Measurements from ENCODE around the gene ASCL1.

ASCL1 gene

GRCh38 chr12:102990419-102990818 is 32.9 kb downstream of the ASCL1 start:
- no peak for DNase-seq

GRCh38 chr12:102992297-102992696 is 34.8 kb downstream of the ASCL1 start:
- no peak for DNase-seq

GRCh38 chr12:102992720-102993119 is 35.2 kb downstream of the ASCL1 start:
- no peak for DNase-seq

- DNase-seq: no peak
Measured at GRCh38 chr12:102993537-102993936, 36.1 kb downstream of the ASCL1 start.

- DNase-seq: no peak
Measured at GRCh38 chr12:102995372-102995771, 37.9 kb downstream of the ASCL1 start.

Data from GDM1 (cell line).